Pulmonary artery endothelial cell (primary cell): ENCODE data around the gene PMM2. TPM values are rescaled to one million over a fixed set of nuclear protein-coding genes. Genes with fewer than 3 reads are reported as not detected.
"Not testable (repeated sequence)": the region's sequence is repeated elsewhere in the genome, so short reads cannot be mapped to it uniquely, and the experiment has no call there.

ENCODE experiments used
- DNase-seq: peaks from one replicate; pipeline ENCODE4 v3.0.0-alpha.2; 2011; ENCODE audit warnings: low read depth, low spot score
- total RNA-seq: library from RNA; depleted of rRNA; stranded (reverse); fragments of >200 nt; gene quantifications from 2 replicates; pipeline ENCODE4 v1.2.3, GENCODE V29; 2014

Gene PMM2
- total RNA-seq, 1 donor from 2014 or later, result 31.1 TPM

DNA sequence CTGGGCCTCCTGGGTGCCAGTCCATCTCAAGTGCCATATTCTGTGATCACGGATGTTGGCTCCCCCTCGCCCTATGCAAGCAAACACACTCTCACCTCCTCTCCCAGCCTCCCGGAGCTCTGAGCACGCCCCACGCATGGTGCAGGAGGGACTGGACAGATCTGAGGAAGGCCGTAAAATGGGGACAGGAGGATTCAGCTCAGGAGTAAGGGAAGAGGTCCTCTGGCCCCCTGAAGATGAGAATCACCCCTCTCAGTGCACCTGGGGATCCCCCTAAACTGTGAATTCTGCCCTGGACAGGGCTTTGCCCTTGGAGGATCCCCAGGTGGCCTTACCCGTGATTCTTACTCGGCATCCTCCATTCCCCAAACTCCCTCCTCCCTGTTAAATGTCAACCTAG is 15.8 kb upstream of the PMM2 start:
- DNase-seq, result no peak

- no peak for DNase-seq
Measured at GRCh38 chr16:8782673-8783072, 15.0 kb upstream of the PMM2 start.

DNA sequence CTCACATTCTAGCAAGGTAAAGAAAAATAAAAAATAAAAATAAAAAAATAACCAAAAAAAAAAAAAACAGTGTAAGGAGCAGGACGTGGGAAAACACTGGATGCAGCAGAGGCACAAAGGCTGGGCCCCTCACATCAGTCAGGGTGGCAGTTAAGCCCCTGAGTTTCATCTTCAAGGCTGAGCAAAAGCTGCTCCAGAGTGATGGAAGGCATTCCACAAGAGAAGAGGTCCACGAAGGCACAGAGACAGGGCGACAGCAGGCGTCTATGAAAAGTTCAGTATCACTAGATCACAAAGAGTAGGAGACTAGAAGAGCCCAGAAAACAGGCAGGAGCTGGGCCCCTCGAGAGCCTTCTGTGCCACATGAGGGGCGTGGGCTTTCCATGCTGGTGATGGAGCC is 12.2 kb upstream of the PMM2 start:
- DNase-seq, result no peak

- not testable (repeated sequence) for DNase-seq
Measured at GRCh38 chr16:8786316-8786715, 11.3 kb upstream of the PMM2 start.

DNA sequence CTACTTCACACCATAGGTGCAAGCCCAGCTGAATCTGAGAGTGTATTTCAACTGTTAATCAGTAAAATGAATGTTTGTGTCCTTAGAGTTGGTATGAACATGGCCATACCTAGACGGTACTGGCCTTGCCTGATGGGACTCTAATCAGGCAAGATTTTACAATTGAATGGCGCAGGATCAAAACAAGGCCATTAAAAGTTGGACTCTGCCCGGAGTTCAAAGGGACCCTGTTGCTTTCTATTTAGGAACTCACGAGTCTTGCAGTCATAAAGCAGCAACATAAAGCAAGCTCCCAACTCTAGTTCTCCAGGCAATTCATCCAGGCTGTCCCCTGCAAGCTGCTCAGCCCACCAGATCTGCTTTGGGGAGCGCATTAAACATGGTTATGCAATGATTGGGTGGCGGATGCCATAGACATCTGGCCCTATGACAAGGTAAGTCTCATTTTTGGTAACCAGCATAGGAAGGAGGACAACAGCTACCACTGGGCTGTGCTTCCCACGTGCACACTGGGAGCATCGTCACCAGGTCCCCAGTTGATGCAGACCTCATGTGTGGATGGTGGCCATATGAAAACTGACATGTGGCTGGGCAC is 9.0 kb upstream of the PMM2 start:
- DNase-seq, result no peak

- no peak for DNase-seq
Measured at GRCh38 chr16:8795091-8795490, 2.5 kb upstream of the PMM2 start.

DNA sequence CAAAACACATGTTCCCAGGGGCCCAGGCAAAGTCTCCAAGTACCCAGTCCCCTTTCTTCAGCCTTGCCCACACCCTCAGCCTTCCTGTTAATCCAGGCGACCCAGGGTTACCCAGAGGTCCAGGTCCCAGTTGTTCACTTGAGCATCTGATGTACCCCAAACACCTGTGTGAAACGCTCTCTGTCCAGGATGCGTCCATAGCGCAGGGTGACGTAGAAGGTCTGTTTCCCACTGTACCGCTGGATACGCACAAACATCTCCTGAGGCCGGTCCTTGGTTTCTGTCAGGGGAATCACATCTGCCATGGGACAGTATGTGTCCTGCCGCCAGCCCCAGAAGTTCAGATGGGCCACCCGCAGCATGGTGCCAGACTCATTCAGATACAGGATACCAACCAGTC is 1.8 kb upstream of the PMM2 start:
- no peak for DNase-seq

DNA sequence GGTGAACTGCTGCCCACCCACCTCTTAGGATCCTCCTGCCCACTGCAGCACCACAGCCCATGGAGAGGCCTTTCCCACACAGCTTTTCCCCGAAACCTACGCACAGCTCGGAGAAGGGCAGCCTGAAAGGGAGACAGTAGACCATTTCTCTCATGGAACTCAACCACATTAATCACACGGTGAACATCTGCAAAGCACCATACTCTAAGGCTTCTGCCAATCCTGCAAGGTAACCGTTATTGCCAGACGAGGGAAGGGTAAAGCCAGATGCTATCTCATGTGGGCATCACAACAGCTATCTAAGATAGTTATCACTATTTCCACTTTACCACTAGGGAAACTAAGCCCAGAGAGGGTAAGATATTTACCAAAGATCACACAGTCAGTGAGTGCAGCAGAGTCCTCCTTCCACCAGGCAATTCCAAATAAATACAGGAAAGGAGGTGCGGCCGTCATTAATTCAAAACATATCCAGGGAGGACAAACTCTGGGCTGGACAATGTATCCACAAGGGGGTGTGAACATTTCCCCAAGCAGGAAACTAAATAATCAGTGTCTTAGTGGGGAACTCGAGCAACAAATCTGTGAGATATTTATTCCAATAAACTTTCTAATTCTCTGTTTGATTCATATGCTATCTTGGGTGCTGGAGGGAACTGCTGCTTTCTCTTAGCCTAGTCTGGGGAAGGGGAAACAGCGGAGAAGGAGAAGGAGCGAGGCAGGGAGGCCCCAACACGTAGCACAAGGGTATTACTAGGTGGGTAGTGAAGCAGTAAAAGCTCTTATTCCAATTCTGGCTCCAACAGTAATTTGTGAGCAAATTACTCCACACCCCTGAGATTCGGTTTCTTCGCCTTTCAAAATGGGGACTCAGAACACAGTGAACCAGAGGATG is 923 bp upstream of the PMM2 start:
- no peak for DNase-seq

GRCh38 chr16:8798174-8798527 is 512 bp downstream of the PMM2 start:
- DNase-seq, result no peak

DNA sequence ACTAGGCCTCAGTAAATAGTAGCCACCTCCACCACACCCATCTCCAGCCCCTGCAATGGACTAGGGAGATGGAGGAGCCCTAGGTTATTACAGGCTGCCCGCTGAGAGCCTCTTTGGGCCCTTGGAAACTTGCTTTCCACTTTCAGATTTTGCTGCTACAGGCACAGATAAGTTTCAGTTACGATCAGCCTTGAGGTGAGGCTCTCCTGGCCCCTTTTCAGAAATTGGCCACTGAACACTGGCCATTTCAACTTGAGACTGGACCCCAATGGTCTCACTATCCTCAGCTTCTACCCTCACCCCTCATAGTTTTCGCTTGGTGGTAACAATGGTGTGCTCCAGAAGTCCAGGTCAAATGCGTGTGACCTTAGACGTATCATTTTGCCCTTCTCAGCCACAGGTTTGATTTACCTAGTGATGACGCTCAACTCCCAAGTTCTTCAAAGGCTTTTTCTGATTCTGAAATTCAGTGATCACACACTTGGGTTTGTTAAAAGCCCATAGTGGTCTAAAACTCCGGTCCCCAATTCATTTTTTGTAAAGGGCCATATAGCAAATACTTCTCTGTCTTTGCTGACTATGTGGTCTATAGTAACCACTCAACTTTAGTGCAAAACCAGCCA is 1.0 kb downstream of the PMM2 start:
- DNase-seq, result no peak

- no peak for DNase-seq
Measured at GRCh38 chr16:8801701-8802100, 4.1 kb downstream of the PMM2 start.

GRCh38 chr16:8803733-8804132 is 6.1 kb downstream of the PMM2 start:
- not testable (repeated sequence) for DNase-seq

GRCh38 chr16:8804313-8804712 is 6.7 kb downstream of the PMM2 start:
- DNase-seq, result no peak

GRCh38 chr16:8806272-8806983 is 8.8 kb downstream of the PMM2 start:
- no peak for DNase-seq

- no peak for DNase-seq
Measured at GRCh38 chr16:8807189-8807588, 9.6 kb downstream of the PMM2 start.

- no peak for DNase-seq
Measured at GRCh38 chr16:8808009-8808408, 10.4 kb downstream of the PMM2 start.

- no peak for DNase-seq
Measured at GRCh38 chr16:8808613-8809353, 11.1 kb downstream of the PMM2 start.

DNA sequence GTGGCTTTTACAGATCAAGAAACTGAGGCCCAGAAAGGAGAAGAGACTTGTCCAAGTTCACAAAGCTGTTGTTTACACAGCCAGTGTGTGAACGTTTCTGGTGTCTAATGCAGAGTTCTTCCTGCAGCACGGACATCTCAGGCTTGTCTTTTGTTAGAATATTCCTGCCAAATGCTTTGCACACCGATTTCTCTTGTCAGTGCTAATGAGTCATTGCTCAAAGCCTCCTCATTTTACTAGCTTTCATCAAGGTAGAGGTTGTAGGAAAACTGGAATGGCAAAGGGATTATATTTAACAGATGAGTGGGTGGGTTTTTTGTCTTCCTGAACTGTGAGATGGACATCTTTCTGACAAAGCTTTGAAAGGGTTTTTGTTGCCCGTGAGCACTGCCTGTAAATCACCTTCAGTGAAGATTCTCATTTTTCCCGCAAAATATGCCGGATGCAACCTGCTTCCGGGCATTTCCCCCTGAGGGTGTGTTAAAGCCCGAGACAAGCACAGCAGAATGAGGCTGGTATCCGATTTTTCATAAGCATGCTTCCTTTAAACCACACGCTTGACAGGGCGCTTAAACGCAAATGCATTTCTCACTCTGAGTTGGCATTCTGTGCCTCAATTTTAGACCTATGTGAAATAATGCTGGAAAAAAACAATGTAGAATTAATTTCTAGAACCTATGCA is 14.7 kb downstream of the PMM2 start:
- no peak for DNase-seq

GRCh38 chr16:8814095-8814806 is 16.6 kb downstream of the PMM2 start:
- no peak for DNase-seq
